Spleen (tissue), 7 donors: Measurements from ENCODE around the gene CHKB.
"Not testable (repeated sequence)": the region's sequence is repeated elsewhere in the genome, so short reads cannot be mapped to it uniquely, and the experiment has no call there.

Experiments used
- CTCF ChIP-seq, 11 experiments: fragments of 200-600 bp in 7 of 11; fragments of 450-650 bp in 4 of 11; sonication (generic) in 4 of 11; IDR thresholded peaks in 8 of 11; conservative IDR thresholded peaks in 3 of 11; 1 replicate in 7 of 11; 2 replicates in 4 of 11; pipeline versions ENCODE4 v1.4.0 to v1.8.0; 2016 to 2021; ENCODE audit warnings: antibody characterized with exemption in 11 of 11, inconsistent platforms in 4 of 11, mild to moderate bottlenecking in 1 of 11
- POLR2AphosphoS5 ChIP-seq, 3 donors: sonication (generic); formaldehyde crosslinking; IDR thresholded peaks; one replicate each; pipeline ENCODE4 v1.5.1; 2017; ENCODE audit warnings: antibody characterized with exemption in 3 of 3
- donor health status: DM: no; HTN: no; CAD: no; lungs with moderate emphysema.
- donor health status: DM: no; HTN: no; CAD: no.
- donor health status: DM: no; HTN: no; CAD: no.

GRCh38 chr22:50614296-50614695 lies 31.6 kb upstream of the CHKB start:
- not testable (repeated sequence) for TF ChIP-seq POLR2AphosphoS5 (IDR thresholded peaks at IDR 0.05); CTCF (IDR thresholded peaks at IDR 0.05 in 8 of 11, conservative IDR thresholded peaks at IDR 0.05 in 3 of 11)
